Lower leg skin (tissue), 4 donors: ENCODE results near the gene LRRFIP1. TPM values are rescaled to one million over a fixed set of nuclear protein-coding genes. Genes with fewer than 3 reads are reported as not detected.

Source experiments
- DNase-seq, 2 donors: peaks; one replicate each; pipeline ENCODE4 v3.0.0-alpha.2; 2019; ENCODE audit warnings: low spot score in 2 of 2
- H3K4me3 ChIP-seq: fragments of 200-600 bp; sonication (generic); 2 replicates; pipeline ENCODE4 v1.5.1; 2017; ENCODE audit warnings: mild to moderate bottlenecking, low read depth; ENCODE audit not compliant: poor library complexity, severe bottlenecking
- CTCF ChIP-seq, 3 donors: fragments of 450-650 bp; IDR thresholded peaks; one replicate each; pipeline ENCODE4 v1.5.1; 2016; ENCODE audit warnings: antibody characterized with exemption in 3 of 3, mild to moderate bottlenecking in 3 of 3, moderate library complexity in 2 of 3
- POLR2A ChIP-seq, 2 donors: fragments of 450-650 bp; IDR thresholded peaks; one replicate each; pipeline ENCODE4 v1.6.1; 2016 to 2017; ENCODE audit warnings: antibody characterized with exemption in 2 of 2, mild to moderate bottlenecking in 1 of 2, moderate library complexity in 1 of 2
- WGBS, 2 donors: methylation state at CpG; one replicate each; pipeline ENCODE4 v1.1.5; 2018; 5-methylcytosine and 5-hydroxymethylcytosine counted together
- intact Hi-C: fragments of 100-400 bp; cut with DNase I; formaldehyde crosslinking; loops from one replicate; pipeline ENCODE4 v1.15.0; 2023; ENCODE audit warnings: low total_unique reads
- total RNA-seq, 4 donors: library from RNA; depleted of rRNA; stranded (reverse); fragments of >200 nt; gene quantifications; one replicate each; pipeline ENCODE4 v1.1.0, GENCODE V29; 2016

Gene LRRFIP1
- total RNA-seq, 4 donors from 2014 or later = 45.5 to 88.0 (median 67.5) TPM

- no peak for TF ChIP-seq POLR2A (IDR thresholded peaks at IDR 0.05)
- TF ChIP-seq CTCF (IDR thresholded peaks at IDR 0.05) = no peak
- WGBS, 2 donors = 97 to 98% methylated on average over 7 of the region's 7 CpGs
- intact Hi-C loops = loop anchor here (10.0 kb wide), 1 partner anchor 534 kb away; no protein-coding TSS in a partner anchor
- no peak overlapping the region for H3K4me3 ChIP-seq
- peak in 1 of 2 donors; percentile 53 for DNase-seq
Measured at GRCh38 chr2:237650455-237650850, 23.1 kb downstream of the LRRFIP1 start.

- intact Hi-C loops = loop anchor here (10.0 kb wide), 1 partner anchor 533 kb away; no protein-coding TSS in a partner anchor
- no peak overlapping the region for H3K4me3 ChIP-seq
- WGBS, 2 donors = 96 to 97% methylated on average over 10 of the region's 10 CpGs
- no peak for DNase-seq
- no peak for TF ChIP-seq CTCF (IDR thresholded peaks at IDR 0.05)
- TF ChIP-seq POLR2A (IDR thresholded peaks at IDR 0.05) = no peak
Measured at GRCh38 chr2:237651761-237652160, 24.4 kb downstream of the LRRFIP1 start.

GRCh38 chr2:237652181-237652580, 24.8 kb downstream of the LRRFIP1 start:
- intact Hi-C loops = loop anchor here (10.0 kb wide), 1 partner anchor 533 kb away; no protein-coding TSS in a partner anchor
- H3K4me3 ChIP-seq = no peak overlapping the region
- DNase-seq = no peak
- TF ChIP-seq POLR2A (IDR thresholded peaks at IDR 0.05) (no peak), CTCF (IDR thresholded peaks at IDR 0.05) (no peak)
- 87 to 88% methylated on average over 3 of the region's 3 CpGs for WGBS, 2 donors

- intact Hi-C loops = loop anchor here (10.0 kb wide), 1 partner anchor 532 kb away; no protein-coding TSS in a partner anchor
- 86 to 97% methylated on average over 2 of the region's 2 CpGs for WGBS, 2 donors
- no peak for DNase-seq
- TF ChIP-seq CTCF (IDR thresholded peaks at IDR 0.05) = no peak
- TF ChIP-seq POLR2A (IDR thresholded peaks at IDR 0.05) = no peak
- no peak overlapping the region for H3K4me3 ChIP-seq
Measured at GRCh38 chr2:237652854-237653253, 25.5 kb downstream of the LRRFIP1 start.

GRCh38 chr2:237653776-237654558, 26.6 kb downstream of the LRRFIP1 start:
- intact Hi-C loops = loop anchor here (10.0 kb wide), 1 partner anchor 531 kb away; no protein-coding TSS in a partner anchor
- WGBS, 2 donors = 75 to 79% methylated on average over 5 of the region's 5 CpGs
- no peak overlapping the region for H3K4me3 ChIP-seq
- TF ChIP-seq POLR2A (IDR thresholded peaks at IDR 0.05) (no peak), CTCF (IDR thresholded peaks at IDR 0.05) (no peak)
- DNase-seq = no peak
